Measurements from ENCODE around the gene PLCB2.

Gene PLCB2

DNA sequence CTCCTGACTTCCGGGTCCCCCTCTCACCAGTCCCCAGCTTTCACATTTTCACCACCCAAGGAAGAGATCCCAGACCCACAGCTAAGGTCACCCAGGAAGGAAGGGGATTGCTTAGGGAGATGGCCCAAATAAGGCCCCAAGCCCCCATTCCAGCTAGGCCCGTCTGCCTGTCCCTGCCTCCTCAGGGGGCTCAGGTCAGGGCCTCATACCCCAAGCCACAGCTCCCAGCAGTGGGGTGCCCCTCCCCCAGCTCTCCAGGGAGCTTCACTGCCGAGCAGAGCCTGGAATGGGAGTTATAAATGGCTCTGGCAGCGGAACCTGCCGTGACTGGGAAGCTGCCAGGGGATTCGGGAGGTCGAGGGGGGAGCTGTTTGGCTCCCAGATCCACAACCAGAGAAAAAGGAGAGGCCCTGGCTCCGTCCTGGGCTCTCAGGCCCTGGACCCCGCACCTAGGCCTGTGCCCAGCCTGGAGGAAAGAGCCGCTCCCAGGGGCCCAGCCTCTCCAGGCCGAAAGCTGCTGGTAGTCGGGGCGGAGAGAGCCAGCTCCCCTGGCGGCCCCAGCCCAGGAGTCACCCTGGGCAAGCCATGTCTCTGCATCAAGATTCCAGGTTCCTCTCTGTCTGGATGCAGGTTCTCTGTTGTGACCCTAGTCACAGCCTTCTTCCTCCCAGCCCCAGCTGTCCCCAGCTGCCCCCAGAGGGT lies 32.5 kb upstream of the PLCB2 start:
- peak; percentile 93 for DNase-seq

DNA sequence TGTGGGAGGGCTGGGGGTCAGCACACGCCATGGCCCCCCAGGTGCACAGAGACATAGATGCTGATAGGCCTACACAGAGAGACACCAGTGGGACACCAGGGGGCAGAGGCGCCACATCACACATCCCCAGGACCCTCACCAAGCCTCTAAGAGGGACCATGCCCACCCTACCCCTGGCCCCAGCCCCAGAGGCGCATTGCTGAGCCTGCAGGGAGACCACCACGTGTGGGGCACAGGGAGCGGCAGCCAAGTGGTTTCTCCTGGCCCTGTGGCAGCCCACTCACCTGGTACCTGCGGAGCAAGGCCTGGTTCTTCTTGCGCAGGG lies 31.8 kb upstream of the PLCB2 start:
- peak; percentile 52 for DNase-seq

DNA sequence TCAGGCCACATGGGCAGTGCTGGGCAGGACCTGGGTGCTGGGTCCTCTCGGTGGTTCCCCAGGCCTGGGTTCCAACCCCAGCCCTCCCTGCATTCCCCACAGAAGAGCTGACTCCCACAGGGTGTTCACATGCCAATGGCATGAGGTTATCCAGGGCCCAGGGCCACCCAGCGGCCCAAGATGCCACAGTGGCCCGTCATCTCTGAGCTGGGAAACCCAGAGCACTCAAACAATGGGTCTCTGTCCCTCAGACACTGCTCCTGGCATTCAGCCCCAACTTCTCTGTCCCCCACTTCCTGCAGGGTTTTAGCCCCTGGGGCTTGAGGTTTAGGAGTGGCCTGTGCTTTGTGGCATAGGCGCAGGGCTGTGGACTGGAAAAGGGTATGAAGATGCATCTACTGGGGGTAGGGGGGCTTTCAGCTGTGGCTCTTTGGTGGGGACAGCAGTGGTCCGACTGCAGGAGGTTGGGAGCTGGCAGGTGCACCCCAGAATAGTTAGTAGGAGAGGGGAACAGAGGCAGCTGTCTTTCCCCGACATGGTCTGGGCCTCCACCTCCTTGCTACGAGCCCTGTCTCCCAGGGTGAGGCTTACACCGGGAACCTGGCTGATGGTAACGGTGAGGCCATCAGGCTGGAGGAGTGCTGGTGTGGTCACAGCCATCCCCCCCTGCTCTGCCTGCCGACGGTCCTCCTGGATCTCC lies 31.3 kb upstream of the PLCB2 start:
- peak; percentile 97 for DNase-seq

- peak; percentile 87 for DNase-seq
Observed at GRCh38 chr15:40338041-40338657, 30.4 kb upstream of the PLCB2 start.

GRCh38 chr15:40337597-40337996 lies 29.9 kb upstream of the PLCB2 start:
- DNase-seq, result no peak

DNA sequence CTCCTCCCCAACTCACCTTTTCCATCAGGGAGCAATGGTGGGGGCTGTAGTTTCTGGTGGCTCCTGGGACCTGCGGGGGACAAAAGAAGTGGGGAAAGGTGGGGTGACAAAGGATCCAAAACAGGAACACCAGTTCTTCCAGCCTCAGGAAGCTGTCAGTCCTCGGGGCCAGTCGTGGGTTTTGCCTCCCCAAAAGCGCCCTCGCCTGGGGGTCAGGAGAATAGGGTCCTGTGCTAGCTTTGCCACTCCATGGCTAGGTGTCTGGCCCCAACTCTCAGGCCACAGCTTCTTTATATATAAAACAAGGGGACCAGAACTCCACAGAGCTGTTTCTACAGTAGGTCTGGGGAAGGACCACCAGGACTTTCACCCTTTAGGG lies 29.0 kb upstream of the PLCB2 start:
- DNase-seq, result no peak

DNA sequence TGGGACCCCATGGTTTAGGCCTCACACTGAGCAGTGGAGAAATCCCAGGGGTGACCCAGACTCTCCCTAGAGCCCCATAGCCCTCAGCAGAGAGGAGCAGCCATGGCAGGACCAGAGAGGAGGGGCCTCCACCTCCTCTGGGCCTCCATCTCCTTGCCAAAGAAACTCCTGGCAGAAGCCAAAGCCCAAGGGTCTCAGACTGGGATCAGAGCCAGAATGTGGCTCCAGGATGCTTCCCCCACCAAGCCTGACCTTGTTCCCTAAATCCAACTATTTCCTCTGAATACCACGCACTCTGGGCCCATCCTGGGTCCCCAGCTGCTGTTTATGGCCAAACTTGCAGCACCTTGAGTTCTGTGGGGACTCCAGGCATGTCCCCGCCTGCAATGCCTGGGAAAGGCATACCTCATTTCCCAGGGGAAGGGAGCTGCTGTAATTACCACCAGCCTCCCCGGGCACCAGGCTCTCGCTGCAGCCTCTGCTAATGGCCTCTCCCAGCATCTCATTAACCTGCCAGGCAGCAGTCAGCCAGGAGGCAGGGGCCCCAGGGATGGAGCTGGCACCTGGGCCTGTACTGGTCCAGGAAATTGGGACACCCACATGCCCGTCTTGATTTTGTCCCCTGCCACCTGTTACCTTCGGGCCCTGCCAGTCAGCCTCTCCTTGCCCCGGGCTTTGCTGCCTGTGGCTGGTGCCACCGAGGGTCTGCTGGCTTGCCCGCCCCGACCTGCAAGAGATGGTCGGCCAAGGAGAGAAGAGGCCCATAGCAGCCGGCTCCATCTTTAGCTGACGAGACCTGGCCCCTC lies 28.4 kb upstream of the PLCB2 start:
- no peak for DNase-seq

GRCh38 chr15:40334941-40335795 lies 27.4 kb upstream of the PLCB2 start:
- DNase-seq, result no peak

DNA sequence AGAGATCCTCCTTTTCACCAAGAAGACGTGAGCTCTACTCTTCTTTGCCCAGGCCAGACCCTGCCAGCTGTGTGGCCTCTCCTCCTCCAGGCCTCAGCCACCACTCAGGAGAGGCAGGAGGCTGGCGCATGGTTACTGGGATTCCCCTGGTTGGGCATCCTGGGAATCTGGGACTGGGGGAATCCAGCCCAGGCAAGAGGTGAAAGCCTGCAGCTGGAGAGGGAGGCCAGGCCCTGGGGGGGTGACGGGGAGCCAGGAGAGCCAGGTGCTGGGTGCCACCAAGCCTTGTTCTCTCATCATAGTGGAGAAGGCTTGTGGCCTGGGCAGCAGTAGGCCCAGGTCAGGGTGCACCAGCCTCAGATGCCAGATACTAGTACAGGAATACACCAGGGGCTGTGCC lies 26.8 kb upstream of the PLCB2 start:
- DNase-seq, result no peak

DNA sequence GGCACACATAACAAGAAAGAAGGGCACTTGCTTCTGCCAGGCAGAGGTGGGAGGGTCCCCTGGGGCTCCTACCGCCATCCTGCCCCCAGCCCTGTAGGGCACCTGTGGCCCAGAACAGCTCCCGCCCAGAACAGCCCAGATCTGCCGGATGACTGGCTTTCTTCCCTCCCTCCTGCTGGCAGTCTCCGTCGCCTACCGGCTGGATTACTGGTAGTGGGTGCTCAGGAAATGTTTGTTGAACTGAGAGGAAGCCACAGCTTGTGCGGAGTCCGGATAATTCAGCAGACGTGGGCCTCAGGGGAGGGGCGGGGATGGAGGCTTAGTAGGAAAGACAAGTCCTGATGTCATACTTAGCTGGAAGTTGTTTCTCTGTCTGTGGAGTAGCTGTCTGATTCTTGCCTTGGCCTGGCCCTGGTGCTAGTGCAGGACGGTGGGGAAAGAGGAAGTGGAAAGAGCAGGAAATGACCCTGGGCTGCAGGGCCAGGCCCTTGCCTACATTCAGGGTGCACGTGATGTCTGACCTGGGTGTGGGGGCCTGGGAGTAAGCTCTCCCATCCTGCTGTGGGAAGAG lies 26.3 kb upstream of the PLCB2 start:
- peak; percentile 79 for DNase-seq

GRCh38 chr15:40332113-40332781 lies 24.5 kb upstream of the PLCB2 start:
- no peak for DNase-seq

GRCh38 chr15:40331637-40332036 lies 23.9 kb upstream of the PLCB2 start:
- DNase-seq, result no peak

DNA sequence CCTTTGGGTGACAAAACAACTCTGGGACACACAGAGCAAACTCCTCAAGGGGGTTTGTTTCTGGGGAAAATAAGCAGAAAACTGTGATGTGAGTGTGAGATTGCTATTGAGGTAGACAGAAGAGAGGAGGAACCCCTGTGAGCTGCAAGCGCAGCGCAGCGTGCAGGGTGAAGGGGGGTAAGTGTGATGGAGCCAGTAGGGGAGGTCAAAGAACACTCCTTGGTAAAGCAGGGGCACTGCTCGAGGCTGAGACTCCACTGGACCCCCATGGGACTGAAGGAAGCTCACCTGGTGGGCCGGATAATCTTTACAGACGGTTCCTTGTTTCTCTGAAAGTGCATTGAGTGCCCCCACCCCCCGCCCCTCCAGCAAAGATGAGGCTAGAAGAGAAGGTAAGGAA lies 23.3 kb upstream of the PLCB2 start:
- DNase-seq, result no peak

DNA sequence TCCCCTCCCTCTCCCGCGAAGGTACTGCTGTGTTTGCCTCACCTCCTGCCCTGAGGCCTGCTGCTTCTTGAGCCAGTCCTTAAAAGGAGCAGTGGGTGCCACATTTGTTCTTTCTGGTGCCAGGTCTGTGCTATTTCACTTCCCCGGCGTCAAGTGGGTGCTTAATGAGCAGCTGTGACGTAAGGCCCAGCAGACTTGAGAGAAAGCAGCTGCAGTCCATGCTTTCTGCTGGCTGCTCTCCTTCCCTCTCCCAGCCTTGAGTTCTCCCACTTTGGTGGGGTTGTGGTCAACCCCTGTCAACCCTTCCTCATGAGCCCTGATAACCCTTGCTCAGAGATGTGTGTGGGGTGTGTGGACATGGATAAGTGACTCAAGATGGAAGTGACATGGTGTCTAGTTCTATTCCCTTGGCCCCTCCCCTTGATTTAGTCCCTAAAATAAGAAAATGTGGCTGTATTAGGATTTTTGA lies 22.7 kb upstream of the PLCB2 start:
- no peak for DNase-seq

- peak; percentile 47 for DNase-seq
Observed at GRCh38 chr15:40329804-40330203, 22.1 kb upstream of the PLCB2 start.

DNA sequence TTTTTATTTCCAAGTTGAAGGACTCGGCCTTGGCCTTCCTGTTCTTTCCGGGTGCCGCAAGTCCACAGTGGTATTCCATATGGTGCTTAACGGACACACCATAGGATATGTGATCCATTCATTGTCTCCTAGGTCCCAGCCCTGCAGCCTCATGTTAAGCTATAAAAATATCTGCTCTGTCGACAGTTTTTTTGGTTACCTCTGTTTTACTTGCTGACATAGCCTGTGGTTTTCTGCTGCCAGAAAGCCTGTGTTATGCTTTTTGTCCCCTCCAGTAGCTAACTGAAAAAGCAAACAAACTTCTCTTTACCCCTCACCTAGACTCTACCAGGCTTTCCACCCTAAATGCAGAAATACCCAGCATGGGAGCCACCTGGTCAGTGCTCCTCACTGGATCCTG lies 21.0 kb upstream of the PLCB2 start:
- no peak for DNase-seq

GRCh38 chr15:40328176-40328575 lies 20.4 kb upstream of the PLCB2 start:
- DNase-seq, result peak; percentile 66

DNA sequence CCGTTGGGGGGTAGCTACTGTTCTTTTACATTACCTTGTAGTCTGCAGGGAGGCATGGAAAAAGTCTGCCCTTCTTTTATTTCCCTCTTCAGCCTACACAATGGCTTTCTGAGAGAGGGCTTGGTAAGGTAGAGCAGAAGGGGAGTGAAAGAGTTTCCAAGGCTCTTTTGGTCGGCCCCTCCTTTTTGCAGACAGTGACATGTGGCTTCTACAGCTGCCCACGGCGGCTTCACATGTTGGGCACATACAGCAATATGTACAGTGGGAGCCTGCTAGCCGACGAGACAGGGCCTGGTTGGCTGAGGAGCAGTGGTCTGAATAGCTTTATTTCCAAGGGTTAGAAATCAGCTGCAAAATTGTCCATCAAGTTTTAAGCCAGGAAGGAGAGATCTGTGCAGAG lies 19.7 kb upstream of the PLCB2 start:
- DNase-seq, result no peak

GRCh38 chr15:40325700-40326099 lies 18.0 kb upstream of the PLCB2 start:
- DNase-seq, result no peak

- peak; percentile 25 for DNase-seq
Observed at GRCh38 chr15:40325188-40325587, 17.5 kb upstream of the PLCB2 start.
